Retinal pigment epithelial cell (primary cell): Measurements from ENCODE around the gene SIX2.

Experiments used
- DNase-seq: peaks from one replicate; pipeline ENCODE4 v3.0.0-alpha.2; 2010; ENCODE audit warnings: low read depth
- H3K4me3 ChIP-seq: 2 replicates; pipeline ENCODE4 v1.5.1; 2011; ENCODE audit warnings: mild to moderate bottlenecking, low read length, control low read depth, moderate library complexity
- CTCF ChIP-seq: conservative IDR thresholded peaks from 2 replicates; pipeline ENCODE4 v1.5.1; 2011; ENCODE audit warnings: low read depth, low read length, control low read depth, inconsistent platforms

The SIX2 gene

GRCh38 chr2:44956843-44957242 is 52.4 kb downstream of the SIX2 start:
- no peak for DNase-seq
- no peak for TF ChIP-seq CTCF
- H3K4me3 ChIP-seq: no peak overlapping the region

- no peak for DNase-seq
- peak; percentile 79 for TF ChIP-seq CTCF
- peak overlapping the region; percentile 55 for H3K4me3 ChIP-seq
Measured at GRCh38 chr2:44955593-44956392, 53.5 kb downstream of the SIX2 start.
